GM21619 (cell line): Measurements from ENCODE around the gene ATP11A.

Source experiments
- ATAC-seq: cut with Tn5 transposase; IDR thresholded peaks from one replicate; pipeline ENCODE4 v1.9.1; 2021; ENCODE audit not compliant: unreplicated experiment

The ATP11A gene

DNA sequence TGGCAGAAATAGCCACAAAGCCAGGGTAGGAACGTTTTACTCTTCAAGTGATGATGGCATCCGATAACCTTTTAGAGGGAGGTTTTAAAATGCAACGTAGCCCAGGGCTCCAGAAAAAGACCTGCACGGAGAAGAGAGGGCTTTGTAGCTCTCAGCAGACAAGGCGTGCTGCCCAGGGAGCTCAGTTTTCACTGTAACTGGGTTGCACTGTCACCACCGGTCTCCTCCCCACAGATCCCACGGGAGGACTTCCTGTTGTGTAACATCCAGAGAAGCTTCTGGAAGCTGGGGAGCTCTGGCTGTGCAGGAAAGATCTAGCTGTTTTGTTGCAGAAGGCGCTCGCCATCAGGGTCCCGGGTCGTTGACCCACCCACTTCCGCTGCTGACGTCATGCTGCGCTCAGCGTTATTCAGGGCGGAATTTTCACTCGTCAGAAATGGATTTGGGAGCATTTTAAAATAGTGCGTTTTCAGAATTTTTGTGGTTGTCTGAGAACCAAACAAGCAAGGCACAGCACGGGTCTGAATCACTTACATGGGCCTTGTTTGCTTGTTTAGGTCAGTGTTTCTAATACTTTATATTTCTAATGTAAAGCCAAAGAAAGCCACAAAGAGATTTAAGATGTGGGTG lies 50.8 kb downstream of the ATP11A start:
- ATAC-seq, result no peak

DNA sequence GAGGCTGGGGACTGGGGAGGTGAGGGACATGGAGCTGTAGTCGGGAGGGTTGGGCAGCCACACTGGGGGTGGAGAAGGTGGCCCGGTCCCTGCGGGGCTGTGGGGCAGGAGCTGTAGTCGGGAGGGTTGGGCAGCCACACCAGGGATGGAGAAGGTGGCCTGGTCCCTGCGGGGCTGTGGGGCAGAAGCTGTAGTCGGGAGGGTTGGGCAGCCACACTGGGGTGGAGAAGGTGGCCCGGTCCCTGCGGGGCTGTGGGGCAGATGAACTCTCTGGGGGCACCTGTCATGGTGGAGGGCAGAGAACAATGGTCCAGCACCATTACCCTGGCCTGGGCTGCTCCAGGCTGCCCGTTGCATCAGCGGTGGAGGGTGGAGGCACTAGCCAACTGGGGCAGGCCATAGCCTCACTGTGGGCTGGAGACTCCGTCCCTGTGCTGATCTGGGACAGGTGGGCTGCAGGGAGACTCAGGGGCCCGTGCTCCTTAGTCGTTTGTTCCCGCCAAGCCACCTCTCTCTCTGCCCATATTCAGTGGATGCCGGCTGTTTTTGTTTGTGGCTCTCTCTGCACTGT lies 51.4 kb downstream of the ATP11A start:
- no peak for ATAC-seq

- no peak for ATAC-seq
These were observed 52.2 kb downstream of the ATP11A start for GRCh38 chr13:112741835-112742570.

DNA sequence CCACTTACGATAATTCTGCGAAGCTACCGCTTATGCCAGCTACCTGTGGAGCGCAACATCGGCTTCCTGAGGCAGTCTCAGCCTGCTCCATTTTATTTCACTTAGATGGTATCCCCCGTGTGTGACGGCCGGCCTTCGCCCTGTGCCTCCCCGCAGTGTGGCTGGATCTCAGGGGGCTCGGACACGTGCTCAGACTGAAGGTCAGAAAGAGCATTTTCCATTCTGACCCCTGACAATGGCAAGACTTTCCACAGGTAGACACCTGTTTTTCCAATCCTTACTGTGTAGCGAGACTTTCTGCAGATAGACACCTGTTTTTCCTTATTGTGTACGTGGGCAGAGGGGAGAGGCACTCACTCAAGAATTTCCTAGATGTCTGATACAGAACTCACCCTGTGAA lies 52.7 kb downstream of the ATP11A start:
- no peak for ATAC-seq

- ATAC-seq, result no peak
These were observed 53.8 kb downstream of the ATP11A start for GRCh38 chr13:112743451-112744167.

- ATAC-seq, result no peak
These were observed 54.6 kb downstream of the ATP11A start for GRCh38 chr13:112744168-112745021.

- ATAC-seq, result no peak
These were observed 56.2 kb downstream of the ATP11A start for GRCh38 chr13:112746044-112746443.

DNA sequence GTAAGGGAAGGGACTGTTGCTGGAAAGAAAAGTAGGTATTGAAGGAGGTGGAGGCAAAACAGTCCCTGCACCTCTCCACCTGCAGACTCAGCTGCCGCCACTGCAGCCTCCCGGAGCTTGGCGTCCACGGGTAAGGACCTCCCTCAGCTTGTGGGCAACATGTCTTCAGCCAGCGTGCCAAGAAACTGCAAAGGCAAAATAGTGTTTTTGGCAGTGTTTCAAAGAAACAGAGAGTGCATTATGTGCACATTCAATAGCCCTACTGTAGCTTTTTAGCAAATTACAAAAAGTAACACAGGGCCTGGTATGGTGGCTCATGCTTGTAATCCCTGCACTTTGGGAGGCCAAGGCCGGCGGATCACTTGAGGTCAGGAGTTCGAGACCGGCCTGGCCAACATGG lies 57.4 kb downstream of the ATP11A start:
- ATAC-seq, result no peak

- ATAC-seq, result no peak
These were observed 59.3 kb downstream of the ATP11A start for GRCh38 chr13:112748947-112749735.

- ATAC-seq, result no peak
These were observed 60.7 kb downstream of the ATP11A start for GRCh38 chr13:112750570-112750969.

DNA sequence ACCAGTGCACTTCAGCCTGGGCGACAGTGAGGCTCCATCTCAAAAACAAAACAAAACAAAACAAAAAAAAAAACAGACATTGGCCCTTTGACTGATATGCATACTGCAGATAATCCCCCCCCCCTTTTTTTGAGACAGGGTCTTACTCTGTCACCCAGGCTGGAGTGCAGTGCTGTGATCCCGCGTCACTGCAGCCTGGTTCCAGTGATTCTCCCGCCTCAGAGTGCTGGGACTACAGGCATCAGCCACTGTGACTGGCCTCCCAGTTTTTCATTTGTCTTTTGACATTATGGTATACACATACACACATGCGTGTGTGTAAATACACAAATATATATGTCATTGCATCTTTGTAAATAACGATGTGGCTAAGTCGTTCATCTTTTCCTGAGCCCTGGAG lies 61.8 kb downstream of the ATP11A start:
- ATAC-seq, result no peak

DNA sequence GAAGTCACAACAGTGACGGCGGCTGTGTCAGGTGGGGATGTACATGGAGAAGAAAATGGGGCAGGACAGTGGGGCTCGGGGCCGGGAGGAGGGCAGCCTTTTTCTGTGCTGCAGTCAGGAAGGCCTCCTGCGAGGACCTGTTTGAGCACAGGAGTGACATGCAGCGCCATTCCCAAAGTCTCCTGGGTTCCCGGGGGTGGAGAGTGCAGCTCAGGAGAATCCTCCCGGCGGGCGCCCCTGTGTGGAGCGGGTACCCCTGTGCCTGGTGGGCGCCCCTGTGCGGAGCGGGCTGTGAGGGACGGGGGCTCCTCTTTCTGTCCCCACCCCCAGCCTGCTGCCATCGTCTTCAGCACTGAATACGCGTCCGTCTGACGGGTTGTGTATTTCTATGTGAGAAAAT lies 62.4 kb downstream of the ATP11A start:
- no peak for ATAC-seq

GRCh38 chr13:112752711-112753541 lies 63.1 kb downstream of the ATP11A start:
- ATAC-seq, result no peak

DNA sequence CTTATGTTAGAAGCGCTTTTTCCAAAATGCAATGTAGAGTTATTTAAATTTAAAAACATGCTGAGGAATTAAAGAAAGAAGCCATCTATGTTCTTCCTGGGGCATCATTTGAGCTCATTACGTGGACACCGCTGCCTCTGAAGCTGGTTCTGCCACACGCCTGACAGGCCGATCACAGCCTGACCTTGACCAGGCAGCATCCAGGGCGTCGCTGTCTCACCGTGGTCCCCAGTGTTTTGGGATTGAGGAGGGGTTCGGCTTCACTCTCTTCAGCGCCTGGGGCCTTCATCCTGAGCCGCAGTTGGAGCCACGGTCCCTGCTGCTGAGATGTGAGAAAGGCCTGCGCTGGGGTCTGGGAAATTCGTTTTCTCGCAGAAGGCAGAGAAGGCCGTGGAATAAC lies 64.0 kb downstream of the ATP11A start:
- no peak for ATAC-seq

DNA sequence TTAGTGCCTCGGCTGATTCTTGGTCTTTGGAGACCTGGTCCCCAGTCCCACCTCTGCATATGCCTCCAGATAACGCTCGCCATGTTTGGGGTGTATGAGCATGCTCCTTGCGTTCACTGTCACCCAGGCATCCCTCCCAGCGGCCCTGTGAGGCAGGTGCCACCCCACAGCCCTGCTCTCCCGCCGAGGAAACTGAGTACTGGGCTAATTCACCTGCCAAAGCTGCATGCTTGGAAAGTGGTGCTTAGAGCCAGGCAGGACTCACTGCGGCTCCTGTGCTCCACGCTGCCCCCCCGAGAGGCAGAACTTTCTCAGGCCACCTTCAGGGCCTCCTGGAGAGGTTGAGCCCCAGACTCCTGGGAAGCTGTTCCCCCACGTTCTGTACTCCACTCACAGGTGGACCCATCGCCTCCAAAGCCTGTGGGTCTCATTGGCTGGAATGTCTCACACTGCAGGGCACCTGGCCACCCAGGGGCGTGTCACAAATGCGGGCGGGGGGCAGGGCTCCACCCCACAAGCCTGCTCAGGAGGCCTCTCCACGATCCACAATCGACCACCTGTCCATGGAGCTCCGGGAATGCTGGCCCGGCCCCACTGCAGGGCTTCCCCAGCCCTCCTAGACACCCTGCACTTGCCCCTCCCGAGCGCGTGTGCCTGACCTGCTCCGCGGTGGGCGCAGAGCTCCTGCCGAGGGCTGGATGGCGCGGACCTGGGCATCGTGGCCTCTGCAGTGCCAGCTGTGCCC lies 64.6 kb downstream of the ATP11A start:
- no peak for ATAC-seq

GRCh38 chr13:112755331-112755730 lies 65.5 kb downstream of the ATP11A start:
- no peak for ATAC-seq

GRCh38 chr13:112756081-112756480 lies 66.2 kb downstream of the ATP11A start:
- no peak for ATAC-seq

DNA sequence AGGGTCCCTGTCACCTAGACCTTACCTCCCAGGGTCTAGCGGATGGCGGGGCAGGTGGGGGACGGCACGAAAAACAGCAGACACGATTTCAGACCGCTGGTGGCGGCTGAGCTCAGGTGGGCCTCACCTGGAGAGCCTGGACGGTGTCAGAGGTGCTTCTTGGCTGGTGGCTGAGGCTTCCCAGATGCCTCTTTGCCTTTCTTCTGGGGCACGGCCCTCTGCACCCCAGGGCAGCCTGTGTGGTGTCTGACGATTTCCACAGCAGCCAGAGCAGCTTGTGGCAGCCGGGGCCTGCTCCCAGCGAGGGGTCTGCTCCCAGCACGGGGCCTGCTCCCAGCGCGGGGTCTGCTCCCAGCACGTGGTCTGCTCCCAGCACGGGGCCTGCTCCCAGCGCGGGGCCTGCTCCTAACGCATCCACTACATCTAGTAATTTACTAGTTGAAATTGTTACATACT lies 66.7 kb downstream of the ATP11A start:
- no peak for ATAC-seq
